Subcutaneous abdominal adipose tissue (tissue), 5 donors: ENCODE data around the gene MED13L.

Source experiments
- H3K27ac ChIP-seq: one replicate; pipeline ENCODE4 v1.7.0; 2013; ENCODE audit warnings: low read depth, mild to moderate bottlenecking, inconsistent platforms, low read length, moderate library complexity
- H3K27me3 ChIP-seq, 5 donors: one replicate each; pipeline ENCODE4 v1.7.0; 2013; ENCODE audit warnings: low read length in 5 of 5, inconsistent platforms in 1 of 5; ENCODE audit not compliant: control insufficient read depth in 5 of 5, insufficient read depth in 4 of 5
- H3K36me3 ChIP-seq, 5 donors: one replicate each; pipeline ENCODE4 v1.7.0; 2013; ENCODE audit warnings: low read length in 5 of 5; ENCODE audit not compliant: control insufficient read depth in 5 of 5, insufficient read depth in 5 of 5
- H3K4me1 ChIP-seq, 5 donors: one replicate each; pipeline ENCODE4 v1.7.0; 2013; ENCODE audit warnings: low read length in 5 of 5, mild to moderate bottlenecking in 3 of 5, moderate library complexity in 1 of 5; ENCODE audit not compliant: control insufficient read depth in 5 of 5, insufficient read depth in 5 of 5
- H3K4me3 ChIP-seq, 5 donors: one replicate each; pipeline ENCODE4 v1.7.0; 2013; ENCODE audit warnings: low read length in 5 of 5, low read depth in 1 of 5
- H3K9ac ChIP-seq, 5 donors: one replicate each; pipeline ENCODE4 v1.7.0; 2013; ENCODE audit warnings: low read length in 5 of 5, mild to moderate bottlenecking in 4 of 5, moderate library complexity in 3 of 5
- H3K9me3 ChIP-seq, 5 donors: one replicate each; pipeline ENCODE4 v1.7.0; 2013; ENCODE audit warnings: low read length in 5 of 5; ENCODE audit not compliant: control insufficient read depth in 5 of 5
- donor health status: healthy.
- donor health status: healthy.
- donor health status: healthy.
- donor health status: healthy.
- donor health status: healthy.

MED13L gene

GRCh38 chr12:115916910-115917668 lies 360.4 kb downstream of the MED13L start:
- Histone ChIP-seq H3K36me3 (no peaks in the 10 kb centered on the region), H3K9me3 (peaks cover 0 to 7% (median 3%) of the 10 kb centered on the region in 5 donors), H3K4me3 (no peak overlapping the region), H3K27me3 (peaks cover 3 to 11% (median 6%) of the 10 kb centered on the region in 5 donors), H3K4me1 (peaks cover 0 to 5% (median 0%) of the 10 kb centered on the region in 5 donors), H3K27ac (no peak overlapping the region), H3K9ac (no peak overlapping the region)

- H3K36me3 ChIP-seq, result no peaks in the 10 kb centered on the region
- H3K9me3 ChIP-seq, result peaks cover 0 to 8% (median 4%) of the 10 kb centered on the region in 5 donors
- no peak overlapping the region for H3K27ac ChIP-seq
- peaks cover 0 to 5% (median 0%) of the 10 kb centered on the region in 5 donors for H3K4me1 ChIP-seq
- peaks cover 3 to 11% (median 6%) of the 10 kb centered on the region in 5 donors for H3K27me3 ChIP-seq
- no peak overlapping the region for H3K9ac ChIP-seq
- no peak overlapping the region for H3K4me3 ChIP-seq
Measured at GRCh38 chr12:115914122-115914521, 363.4 kb downstream of the MED13L start.

- H3K4me3 ChIP-seq, result no peak overlapping the region
- H3K9me3 ChIP-seq, result peaks cover 0 to 8% (median 4%) of the 10 kb centered on the region in 5 donors
- H3K27me3 ChIP-seq, result peaks cover 0 to 11% (median 3%) of the 10 kb centered on the region in 5 donors
- H3K9ac ChIP-seq, result no peak overlapping the region
- H3K4me1 ChIP-seq, result peaks cover 0 to 5% (median 0%) of the 10 kb centered on the region in 5 donors
- H3K36me3 ChIP-seq, result no peaks in the 10 kb centered on the region
- no peak overlapping the region for H3K27ac ChIP-seq
Measured at GRCh38 chr12:115912440-115912839, 365.1 kb downstream of the MED13L start.

- H3K27ac ChIP-seq, result no peak overlapping the region
- H3K4me1 ChIP-seq, result no peaks in the 10 kb centered on the region
- H3K9me3 ChIP-seq, result peaks cover 0 to 8% (median 4%) of the 10 kb centered on the region in 5 donors
- H3K9ac ChIP-seq, result no peak overlapping the region
- H3K36me3 ChIP-seq, result no peaks in the 10 kb centered on the region
- H3K4me3 ChIP-seq, result no peak overlapping the region
- H3K27me3 ChIP-seq, result peaks cover 0 to 5% (median 0%) of the 10 kb centered on the region in 5 donors
Measured at GRCh38 chr12:115911360-115911759, 366.1 kb downstream of the MED13L start.

GRCh38 chr12:115910057-115910456 lies 367.4 kb downstream of the MED13L start:
- Histone ChIP-seq H3K4me1 (no peaks in the 10 kb centered on the region), H3K9me3 (peaks cover 0 to 8% (median 4%) of the 10 kb centered on the region in 5 donors), H3K36me3 (no peaks in the 10 kb centered on the region), H3K27me3 (peaks cover 0 to 3% (median 0%) of the 10 kb centered on the region in 5 donors), H3K4me3 (no peak overlapping the region), H3K9ac (no peak overlapping the region), H3K27ac (no peak overlapping the region)
